ENCODE results near the gene MLLT3. TPM values are rescaled to one million over a fixed set of nuclear protein-coding genes. Genes with fewer than 3 reads are reported as not detected.

Gene MLLT3
- total RNA-seq (36.5 and 43.8 TPM in 2 replicates), polyA plus RNA-seq (21.7 and 37.3 TPM in 2 replicates), polyA minus RNA-seq (ENCODE audit: low replicate concordance) (5.7 and 18.6 TPM in 2 replicates)
- polyA plus RNA-seq (2012) = 15.5 and 21.4 TPM in 2 replicates

- H2AFZ ChIP-seq (ENCODE audit: low read length) = peak within 1 kb of the TSS; percentile 79
- peaks cover 26% of the 10 kb centered on the region for H3K79me2 ChIP-seq (ENCODE audit: control insufficient read depth, insufficient read depth, low read length)
- H3K27ac ChIP-seq (ENCODE audit: insufficient read depth, low read length) = peak within 1 kb of the TSS; percentile 73
- peak within 1 kb of the TSS; percentile 79 for H3K9ac ChIP-seq (ENCODE audit: insufficient read depth, low read length)
- H3K4me1 ChIP-seq (ENCODE audit: control insufficient read depth, extremely low read depth, insufficient read depth, low read length) = peaks cover 8% of the 10 kb centered on the region
- no peaks in the 10 kb centered on the region for H4K20me1 ChIP-seq (ENCODE audit: control insufficient read depth, extremely low read depth, insufficient read depth, low read length)
- TF ChIP-seq CTCF (conservative IDR thresholded peaks at IDR 0.05 in 1 of 2, IDR thresholded peaks at IDR 0.05 in 1 of 2; ENCODE audit: low read depth in 1 of 2, low read length in 2 of 2) = no peak
- no peak for TF ChIP-seq EZH2 (IDR thresholded peaks at IDR 0.05; ENCODE audit: low read length, missing control alignments)
- no peaks in the 10 kb centered on the region for H3K27me3 ChIP-seq (ENCODE audit: control insufficient read depth, insufficient read depth, low read length)
- H3K36me3 ChIP-seq (ENCODE audit: control insufficient read depth, insufficient read depth, low read length) = no peaks in the 10 kb centered on the region
- H3K4me3 ChIP-seq (replicated peaks in 1 of 4; ENCODE audit: control extremely low read depth in 1 of 4, insufficient read depth in 1 of 4, low read depth in 3 of 4, low read length in 4 of 4) = peak within 1 kb of the TSS; percentile 89 to 97 (median 92)
- DNase-seq (ENCODE audit: low read depth in 2 of 2) = peak; percentile 93 to 96
- H3K4me2 ChIP-seq (ENCODE audit: extremely low read depth, insufficient read depth, low read length) = peak within 1 kb of the TSS; percentile 96
- H3K9me3 ChIP-seq (ENCODE audit: control insufficient read depth, insufficient read depth, low read depth, low read length) = no peaks in the 10 kb centered on the region
These were observed at the start of gene MLLT3 for GRCh38 chr9:20622330-20623020. TSS of gene MLLT3 (minus strand) at chr9:20622499.

GRCh38 chr9:20671635-20672034, 49.3 kb upstream of the MLLT3 start:
- no peak for DNase-seq (ENCODE audit: low read depth in 2 of 2)
- Histone ChIP-seq H3K9ac (ENCODE audit: insufficient read depth, low read length) (no peak overlapping the region), H3K79me2 (ENCODE audit: control insufficient read depth, insufficient read depth, low read length) (no peaks in the 10 kb centered on the region), H3K4me1 (ENCODE audit: control insufficient read depth, extremely low read depth, insufficient read depth, low read length) (no peaks in the 10 kb centered on the region), H3K36me3 (ENCODE audit: control insufficient read depth, insufficient read depth, low read length) (no peaks in the 10 kb centered on the region), H4K20me1 (ENCODE audit: control insufficient read depth, extremely low read depth, insufficient read depth, low read length) (no peaks in the 10 kb centered on the region), H3K4me3 (replicated peaks in 1 of 4; ENCODE audit: control extremely low read depth in 1 of 4, insufficient read depth in 1 of 4, low read depth in 3 of 4, low read length in 4 of 4) (no peak overlapping the region), H3K9me3 (ENCODE audit: control insufficient read depth, insufficient read depth, low read depth, low read length) (no peaks in the 10 kb centered on the region), H3K27me3 (ENCODE audit: control insufficient read depth, insufficient read depth, low read length) (no peaks in the 10 kb centered on the region), H3K4me2 (ENCODE audit: extremely low read depth, insufficient read depth, low read length) (no peak overlapping the region), H2AFZ (ENCODE audit: low read length) (no peak overlapping the region), H3K27ac (ENCODE audit: insufficient read depth, low read length) (no peak overlapping the region)
- TF ChIP-seq EZH2 (IDR thresholded peaks at IDR 0.05; ENCODE audit: low read length, missing control alignments) (no peak), CTCF (conservative IDR thresholded peaks at IDR 0.05 in 1 of 2, IDR thresholded peaks at IDR 0.05 in 1 of 2; ENCODE audit: low read depth in 1 of 2, low read length in 2 of 2) (no peak)

GRCh38 chr9:20670395-20670794, 48.1 kb upstream of the MLLT3 start:
- H3K4me2 ChIP-seq (ENCODE audit: extremely low read depth, insufficient read depth, low read length) = no peak overlapping the region
- H2AFZ ChIP-seq (ENCODE audit: low read length) = no peak overlapping the region
- no peaks in the 10 kb centered on the region for H4K20me1 ChIP-seq (ENCODE audit: control insufficient read depth, extremely low read depth, insufficient read depth, low read length)
- no peaks in the 10 kb centered on the region for H3K27me3 ChIP-seq (ENCODE audit: control insufficient read depth, insufficient read depth, low read length)
- no peaks in the 10 kb centered on the region for H3K4me1 ChIP-seq (ENCODE audit: control insufficient read depth, extremely low read depth, insufficient read depth, low read length)
- DNase-seq (ENCODE audit: low read depth in 2 of 2) = no peak
- H3K9me3 ChIP-seq (ENCODE audit: control insufficient read depth, insufficient read depth, low read depth, low read length) = no peaks in the 10 kb centered on the region
- TF ChIP-seq EZH2 (IDR thresholded peaks at IDR 0.05; ENCODE audit: low read length, missing control alignments) = no peak
- TF ChIP-seq CTCF (conservative IDR thresholded peaks at IDR 0.05 in 1 of 2, IDR thresholded peaks at IDR 0.05 in 1 of 2; ENCODE audit: low read depth in 1 of 2, low read length in 2 of 2) = no peak
- H3K9ac ChIP-seq (ENCODE audit: insufficient read depth, low read length) = no peak overlapping the region
- no peaks in the 10 kb centered on the region for H3K36me3 ChIP-seq (ENCODE audit: control insufficient read depth, insufficient read depth, low read length)
- no peak overlapping the region for H3K4me3 ChIP-seq (replicated peaks in 1 of 4; ENCODE audit: control extremely low read depth in 1 of 4, insufficient read depth in 1 of 4, low read depth in 3 of 4, low read length in 4 of 4)
- no peaks in the 10 kb centered on the region for H3K79me2 ChIP-seq (ENCODE audit: control insufficient read depth, insufficient read depth, low read length)
- no peak overlapping the region for H3K27ac ChIP-seq (ENCODE audit: insufficient read depth, low read length)
